GM18519 (cell line): ENCODE results near the gene TMBIM1.

Experiments
- ATAC-seq: cut with Tn5 transposase; IDR thresholded peaks from one replicate; pipeline ENCODE4 v1.9.1; 2021; ENCODE audit warnings: mild to moderate bottlenecking, moderate library complexity; ENCODE audit not compliant: unreplicated experiment, low FRiP score

TMBIM1 gene

GRCh38 chr2:218292048-218293014 lies at the start of gene TMBIM1:
Gene TMBIM1 (minus strand): TSS chr2:218292503. CDS start chr2:218282141, 10,362 bp downstream.
- peak; percentile 51 for ATAC-seq

- ATAC-seq, result no peak
Observed at GRCh38 chr2:218341381-218341780, 49.1 kb upstream of the TMBIM1 start.

GRCh38 chr2:218340656-218341055 lies 48.4 kb upstream of the TMBIM1 start:
- ATAC-seq, result no peak

GRCh38 chr2:218334531-218334930 lies 42.2 kb upstream of the TMBIM1 start:
- ATAC-seq, result no peak

GRCh38 chr2:218332920-218333645 lies 40.8 kb upstream of the TMBIM1 start:
- ATAC-seq, result no peak

GRCh38 chr2:218332288-218332687 lies 40.0 kb upstream of the TMBIM1 start:
- no peak for ATAC-seq

GRCh38 chr2:218331745-218332144 lies 39.4 kb upstream of the TMBIM1 start:
- ATAC-seq, result no peak

- no peak for ATAC-seq
Observed at GRCh38 chr2:218329826-218330593, 37.7 kb upstream of the TMBIM1 start.

GRCh38 chr2:218329027-218329825 lies 36.9 kb upstream of the TMBIM1 start:
- no peak for ATAC-seq

- ATAC-seq, result no peak
Observed at GRCh38 chr2:218328294-218328693, 36.0 kb upstream of the TMBIM1 start.

- no peak for ATAC-seq
Observed at GRCh38 chr2:218327451-218328210, 35.3 kb upstream of the TMBIM1 start.

GRCh38 chr2:218326315-218326714 lies 34.0 kb upstream of the TMBIM1 start:
- ATAC-seq, result no peak

GRCh38 chr2:218325566-218326160 lies 33.4 kb upstream of the TMBIM1 start:
- no peak for ATAC-seq

- ATAC-seq, result no peak
Observed at GRCh38 chr2:218323526-218324472, 31.5 kb upstream of the TMBIM1 start.

- ATAC-seq, result peak; percentile 58
Observed at GRCh38 chr2:218322768-218323525, 30.6 kb upstream of the TMBIM1 start.

- no peak for ATAC-seq
Observed at GRCh38 chr2:218320704-218321336, 28.5 kb upstream of the TMBIM1 start.
